ENCODE measurements around the gene LZTS2. TPM values are rescaled to one million over a fixed set of nuclear protein-coding genes. Genes with fewer than 3 reads are reported as not detected.

LZTS2 gene
- total and polyA plus RNA-seq, 4 donors: 2.1 to 10.3 (median 9.5) TPM

DNA sequence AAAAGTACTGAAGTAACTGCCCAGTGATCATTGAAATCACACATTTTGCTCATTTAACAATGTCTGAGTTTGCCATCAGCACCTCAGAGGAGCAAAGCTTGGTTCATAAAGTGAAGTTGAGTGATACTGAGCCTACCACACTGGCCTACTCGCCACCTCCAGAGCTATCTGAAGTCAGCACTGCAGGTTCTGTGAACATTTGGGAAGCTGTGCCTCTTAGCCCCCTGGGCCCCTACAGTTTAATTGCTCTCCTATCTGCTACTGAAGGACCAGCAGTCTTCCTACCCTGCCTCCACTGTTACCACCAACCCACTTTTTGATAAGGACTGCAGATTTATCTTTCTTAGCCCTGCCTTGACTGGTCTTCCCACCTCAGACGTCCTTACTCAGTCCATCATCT, 32.3 kb upstream of the LZTS2 start:
- Histone ChIP-seq H3K36me3 (ENCODE audit: control insufficient read depth in 4 of 4, insufficient read depth in 3 of 4, low read depth in 1 of 4, low read length in 3 of 4) (peaks cover 0 to 6% (median 2%) of the 10 kb centered on the region in 4 donors), H3K27ac (ENCODE audit: low read depth in 1 of 2, low read length in 2 of 2) (no peak overlapping the region), H3K9ac (ENCODE audit: low read depth in 1 of 2, low read length in 2 of 2) (no peak overlapping the region), H3K9me3 (ENCODE audit: control insufficient read depth in 4 of 4, low read length in 3 of 4) (no peaks in the 10 kb centered on the region), H3K4me3 (ENCODE audit: low read depth in 1 of 3, low read length in 3 of 3) (no peak overlapping the region), H3K4me1 (ENCODE audit: control insufficient read depth in 4 of 4, insufficient read depth in 4 of 4, low read length in 3 of 4) (peaks cover 12 to 53% (median 38%) of the 10 kb centered on the region in 4 donors), H3K27me3 (ENCODE audit: control insufficient read depth in 4 of 4, insufficient read depth in 4 of 4, low read length in 3 of 4) (no peaks in the 10 kb centered on the region)
- TF ChIP-seq HNF4A (conservative IDR thresholded peaks at IDR 0.05) (no peak), FOXA1 (IDR thresholded peaks at IDR 0.05) (no peak), SP1 (IDR thresholded peaks at IDR 0.05) (no peak), JUND (IDR thresholded peaks at IDR 0.05) (no peak), EGR1 (IDR thresholded peaks at IDR 0.05; ENCODE audit: low read depth in 2 of 2) (no peak), NR2F2 (IDR thresholded peaks at IDR 0.05) (no peak), TAF1 (conservative IDR thresholded peaks at IDR 0.05) (no peak), RXRA (IDR thresholded peaks at IDR 0.05) (no peak)
- TF ChIP-seq, protein P1, sequence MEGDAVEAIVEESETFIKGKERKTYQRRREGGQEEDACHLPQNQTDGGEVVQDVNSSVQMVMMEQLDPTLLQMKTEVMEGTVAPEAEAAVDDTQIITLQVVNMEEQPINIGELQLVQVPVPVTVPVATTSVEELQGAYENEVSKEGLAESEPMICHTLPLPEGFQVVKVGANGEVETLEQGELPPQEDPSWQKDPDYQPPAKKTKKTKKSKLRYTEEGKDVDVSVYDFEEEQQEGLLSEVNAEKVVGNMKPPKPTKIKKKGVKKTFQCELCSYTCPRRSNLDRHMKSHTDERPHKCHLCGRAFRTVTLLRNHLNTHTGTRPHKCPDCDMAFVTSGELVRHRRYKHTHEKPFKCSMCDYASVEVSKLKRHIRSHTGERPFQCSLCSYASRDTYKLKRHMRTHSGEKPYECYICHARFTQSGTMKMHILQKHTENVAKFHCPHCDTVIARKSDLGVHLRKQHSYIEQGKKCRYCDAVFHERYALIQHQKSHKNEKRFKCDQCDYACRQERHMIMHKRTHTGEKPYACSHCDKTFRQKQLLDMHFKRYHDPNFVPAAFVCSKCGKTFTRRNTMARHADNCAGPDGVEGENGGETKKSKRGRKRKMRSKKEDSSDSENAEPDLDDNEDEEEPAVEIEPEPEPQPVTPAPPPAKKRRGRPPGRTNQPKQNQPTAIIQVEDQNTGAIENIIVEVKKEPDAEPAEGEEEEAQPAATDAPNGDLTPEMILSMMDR (IDR thresholded peaks at IDR 0.05; ENCODE audit: low read depth, low read length, missing input control): no peak
- TF ChIP-seq, protein P2, sequence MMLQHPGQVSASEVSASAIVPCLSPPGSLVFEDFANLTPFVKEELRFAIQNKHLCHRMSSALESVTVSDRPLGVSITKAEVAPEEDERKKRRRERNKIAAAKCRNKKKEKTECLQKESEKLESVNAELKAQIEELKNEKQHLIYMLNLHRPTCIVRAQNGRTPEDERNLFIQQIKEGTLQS (IDR thresholded peaks at IDR 0.05): no peak
- TF ChIP-seq, protein P3, sequence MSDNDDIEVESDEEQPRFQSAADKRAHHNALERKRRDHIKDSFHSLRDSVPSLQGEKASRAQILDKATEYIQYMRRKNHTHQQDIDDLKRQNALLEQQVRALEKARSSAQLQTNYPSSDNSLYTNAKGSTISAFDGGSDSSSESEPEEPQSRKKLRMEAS (IDR thresholded peaks at IDR 0.05): no peak
- 91% methylated on average over 2 of the region's 2 CpGs for WGBS
- no peak for DNase-seq (ENCODE audit: low spot score)

DNA sequence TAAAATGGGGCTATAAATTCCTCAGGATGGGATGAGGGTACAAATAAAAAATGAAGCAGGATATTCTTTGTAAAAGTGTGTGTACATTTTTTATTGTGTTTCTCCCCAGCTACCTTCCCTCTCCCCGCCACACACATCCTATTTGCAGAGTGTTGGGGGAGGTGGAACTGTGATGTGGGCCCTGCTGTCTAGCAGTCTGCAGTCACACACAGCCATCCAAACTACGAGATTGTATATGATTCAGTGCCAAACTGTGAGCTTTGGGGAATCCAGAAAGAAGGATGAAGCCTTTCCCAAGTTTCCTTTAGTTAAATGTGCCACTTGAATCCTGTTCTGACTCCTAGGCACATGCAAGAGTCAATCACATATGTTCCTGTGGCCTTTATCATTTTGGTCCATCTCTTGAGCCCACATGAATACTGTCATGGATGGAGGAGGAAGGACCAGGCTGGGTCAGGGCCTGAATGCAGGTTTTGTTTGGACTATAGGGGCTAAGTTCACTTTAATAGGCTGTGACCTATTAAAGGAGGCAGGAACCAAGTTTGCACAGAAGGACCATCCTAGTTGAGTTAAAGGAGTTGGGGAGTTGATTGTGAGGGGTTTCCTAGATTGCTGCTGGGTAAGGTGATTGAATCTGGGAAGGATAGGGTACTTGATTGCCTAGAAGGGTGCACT, 31.4 kb upstream of the LZTS2 start:
- Histone ChIP-seq H3K27me3 (ENCODE audit: control insufficient read depth in 4 of 4, insufficient read depth in 4 of 4, low read length in 3 of 4) (no peaks in the 10 kb centered on the region), H3K9me3 (ENCODE audit: control insufficient read depth in 4 of 4, low read length in 3 of 4) (no peaks in the 10 kb centered on the region), H3K27ac (ENCODE audit: low read depth in 1 of 2, low read length in 2 of 2) (no peak overlapping the region), H3K4me1 (ENCODE audit: control insufficient read depth in 4 of 4, insufficient read depth in 4 of 4, low read length in 3 of 4) (peaks cover 17 to 62% (median 46%) of the 10 kb centered on the region in 4 donors), H3K9ac (ENCODE audit: low read depth in 1 of 2, low read length in 2 of 2) (no peak overlapping the region), H3K36me3 (ENCODE audit: control insufficient read depth in 4 of 4, insufficient read depth in 3 of 4, low read depth in 1 of 4, low read length in 3 of 4) (peaks cover 0 to 3% (median 1%) of the 10 kb centered on the region in 4 donors), H3K4me3 (ENCODE audit: low read depth in 1 of 3, low read length in 3 of 3) (peak overlapping the region in 1 of 3 donors; percentile 40)
- TF ChIP-seq FOXA1 (IDR thresholded peaks at IDR 0.05) (no peak), EGR1 (IDR thresholded peaks at IDR 0.05; ENCODE audit: low read depth in 2 of 2) (no peak), GABPA (IDR thresholded peaks at IDR 0.05 in 1 of 2, conservative IDR thresholded peaks at IDR 0.05 in 1 of 2) (no peak), JUND (IDR thresholded peaks at IDR 0.05) (no peak), FOXA2 (IDR thresholded peaks at IDR 0.05) (no peak), HNF4A (conservative IDR thresholded peaks at IDR 0.05) (peak; percentile 63 to 85), RXRA (IDR thresholded peaks at IDR 0.05) (peak; percentile 14 to 20), TAF1 (conservative IDR thresholded peaks at IDR 0.05) (no peak), RAD21 (IDR thresholded peaks at IDR 0.05) (no peak), SP1 (IDR thresholded peaks at IDR 0.05) (no peak)
- TF ChIP-seq, protein P3 (IDR thresholded peaks at IDR 0.05): no peak
- TF ChIP-seq, protein P1 (IDR thresholded peaks at IDR 0.05; ENCODE audit: low read depth, low read length, missing input control): no peak
- WGBS: 84% methylated on average over 2 of the region's 2 CpGs
- no peak for DNase-seq (ENCODE audit: low spot score)
